ENCODE data around the gene ADK.

Gene ADK

DNA sequence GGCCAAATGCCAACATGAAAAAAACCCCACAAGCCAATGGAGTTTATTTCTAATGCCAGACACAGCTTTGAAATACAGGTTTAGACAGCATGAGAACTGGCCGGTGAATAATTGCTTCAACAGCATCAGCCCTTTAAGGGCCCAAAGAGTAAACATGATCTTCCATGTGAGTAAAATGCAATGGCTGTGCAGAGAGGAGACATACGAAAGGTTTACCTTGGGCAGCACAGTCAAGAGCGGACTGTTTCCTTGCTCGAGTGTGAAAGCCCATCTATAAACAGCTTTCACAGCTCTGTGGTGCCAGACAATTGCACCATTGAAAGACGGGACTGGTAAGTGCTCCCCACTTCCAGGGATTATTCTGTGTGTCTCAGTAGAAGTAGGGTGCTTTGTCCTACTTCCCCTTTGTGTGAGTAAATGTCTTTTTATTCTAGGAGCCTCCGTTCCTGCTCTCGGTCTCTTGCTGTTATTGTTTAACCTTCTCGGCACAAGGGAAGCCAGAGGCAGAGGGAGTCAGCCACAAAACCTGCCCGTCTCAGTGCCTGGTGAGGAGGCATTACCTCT lies 597.5 kb downstream of the ADK start:
- DNase-seq (ENCODE audit: low read depth) = no peak

GRCh38 chr10:74750848-74751274 lies 599.8 kb downstream of the ADK start:
- no peak for DNase-seq (ENCODE audit: low read depth)

DNA sequence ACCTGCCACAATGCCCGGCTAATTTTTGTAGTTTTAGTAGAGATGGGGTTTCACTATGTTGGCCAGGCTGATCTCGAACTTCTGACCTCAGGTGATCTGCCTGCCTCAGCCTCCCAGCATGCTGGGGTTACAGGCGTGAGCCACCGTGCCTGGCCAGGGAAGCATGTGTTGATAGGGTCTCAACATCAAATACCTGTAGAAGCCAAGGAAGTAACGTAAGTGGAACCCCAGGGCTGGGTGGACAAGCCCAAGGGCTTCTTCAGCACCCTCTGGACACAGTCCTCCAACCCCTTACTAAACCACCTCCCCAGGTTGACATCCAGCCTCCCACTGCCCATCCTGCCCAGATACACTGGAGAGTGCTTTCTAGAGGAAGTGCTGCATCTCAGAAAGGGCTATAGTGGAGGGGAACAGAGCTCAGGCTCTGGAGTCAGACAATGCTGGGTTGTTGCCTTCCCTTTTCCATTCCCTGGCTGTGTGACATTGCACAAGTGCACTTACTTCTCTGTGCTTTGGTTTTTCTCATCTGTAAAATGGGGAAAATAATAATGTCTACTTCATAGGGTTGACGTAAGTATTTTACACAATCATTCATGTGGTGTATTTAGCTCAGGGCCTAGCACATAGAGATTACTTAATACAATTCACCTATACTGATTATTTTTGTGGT lies 601.5 kb downstream of the ADK start:
- no peak for DNase-seq (ENCODE audit: low read depth)

DNA sequence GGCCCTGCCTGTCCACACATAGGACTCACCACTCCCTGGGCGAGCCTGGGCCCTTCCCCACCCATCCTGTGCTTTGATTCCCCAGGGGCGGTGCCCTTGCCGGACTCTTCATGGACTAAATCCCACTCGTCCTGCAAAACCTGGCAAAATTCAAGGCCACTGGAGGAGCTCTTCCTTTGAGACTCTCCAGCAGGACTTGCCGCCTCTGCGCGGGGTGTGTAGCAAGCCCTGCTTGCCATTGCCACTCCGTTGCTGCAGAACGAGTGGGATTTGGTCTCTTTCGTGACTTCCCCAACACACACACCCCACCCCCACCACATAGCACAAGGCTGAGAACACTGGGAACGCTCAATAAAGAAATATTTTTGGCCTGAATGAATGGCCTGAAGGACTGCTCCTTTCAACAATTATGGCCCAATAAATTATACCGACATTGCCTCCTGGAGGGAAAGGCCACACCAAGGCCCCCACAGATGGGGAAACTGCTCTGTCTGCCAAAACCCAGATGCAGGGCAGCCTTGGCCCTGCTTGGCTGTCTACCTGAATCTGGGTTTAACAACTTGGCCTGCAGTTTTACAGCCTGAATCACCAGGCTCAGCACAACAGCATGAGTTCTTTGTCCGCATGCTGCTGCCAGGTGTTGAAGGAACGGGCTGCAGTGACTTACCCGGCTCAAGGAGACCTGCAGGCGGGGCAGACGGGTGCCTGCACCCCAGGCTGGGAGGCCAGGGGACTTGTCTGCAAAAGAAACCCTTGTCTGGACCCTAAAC lies 602.6 kb downstream of the ADK start:
- DNase-seq (ENCODE audit: low read depth) = no peak

GRCh38 chr10:74754381-74754821 lies 603.4 kb downstream of the ADK start:
- no peak for DNase-seq (ENCODE audit: low read depth)

GRCh38 chr10:74755273-74755672 lies 604.3 kb downstream of the ADK start:
- no peak for DNase-seq (ENCODE audit: low read depth)
